GF-D8 (cell line): Measurements from ENCODE around the gene ESYT2.
"Not testable (repeated sequence)": the region's sequence is repeated elsewhere in the genome, so short reads cannot be mapped to it uniquely, and the experiment has no call there.

Source experiments
- DNase-seq: peaks from one replicate; lab custom pipeline; 2025; lab: John Stamatoyannopoulos, UW

ESYT2 gene

GRCh38 chr7:158829342-158830210, at the start of gene ESYT2:
TSS of gene ESYT2 (minus strand) at chr7:158829509. CDS start at chr7:158829418, 91 bp downstream.
- peak; percentile 93 for DNase-seq

GRCh38 chr7:158878151-158879079, 49.1 kb upstream of the ESYT2 start:
- DNase-seq = not testable (repeated sequence)

GRCh38 chr7:158876984-158877383, 47.7 kb upstream of the ESYT2 start:
- no peak for DNase-seq

GRCh38 chr7:158869876-158870275, 40.6 kb upstream of the ESYT2 start:
- no peak for DNase-seq

- DNase-seq = no peak
Measured at GRCh38 chr7:158868764-158869410, 39.6 kb upstream of the ESYT2 start.

- no peak for DNase-seq
Measured at GRCh38 chr7:158867214-158867984, 38.1 kb upstream of the ESYT2 start.

GRCh38 chr7:158865977-158866376, 36.7 kb upstream of the ESYT2 start:
- no peak for DNase-seq

- DNase-seq = peak; percentile 65
Measured at GRCh38 chr7:158865462-158865922, 36.2 kb upstream of the ESYT2 start.

- DNase-seq = no peak
Measured at GRCh38 chr7:158864833-158865232, 35.5 kb upstream of the ESYT2 start.

- DNase-seq = no peak
Measured at GRCh38 chr7:158864507-158864820, 35.2 kb upstream of the ESYT2 start.

- peak; percentile 41 for DNase-seq
Measured at GRCh38 chr7:158863611-158864506, 34.5 kb upstream of the ESYT2 start.

GRCh38 chr7:158862985-158863610, 33.8 kb upstream of the ESYT2 start:
- DNase-seq = not testable (repeated sequence)

GRCh38 chr7:158861936-158862704, 32.8 kb upstream of the ESYT2 start:
- no peak for DNase-seq

GRCh38 chr7:158861004-158861787, 31.9 kb upstream of the ESYT2 start:
- no peak for DNase-seq

GRCh38 chr7:158860394-158860793, 31.1 kb upstream of the ESYT2 start:
- DNase-seq = no peak

- no peak for DNase-seq
Measured at GRCh38 chr7:158858592-158859503, 29.5 kb upstream of the ESYT2 start.
